Endothelial cell of umbilical vein (primary cell): Measurements from ENCODE around the gene NOL8. TPM values are rescaled to one million over a fixed set of nuclear protein-coding genes. Genes with fewer than 3 reads are reported as not detected.

ENCODE experiments used
- BruUV-seq: library from RNA; stranded (reverse); fragments of 400-500 nt; replicated peaks from 2 replicates; lab custom pipeline; 2021; lab: Mats Ljungman, UMichigan
- CTCF ChIA-PET: fragments of 300-600, 350-600 bp; sonication (Branson Sonifier 250); formaldehyde crosslinking; loops from one replicate; lab custom pipeline; 2021; ENCODE audit warnings: antibody characterized with exemption, inconsistent platforms; lab: Charles Lee
- POLR2A ChIA-PET: fragments of 300-600, 350-600 bp; sonication (Branson Sonifier 250); formaldehyde crosslinking; loops from one replicate; lab custom pipeline; 2021; ENCODE audit warnings: antibody characterized with exemption, inconsistent platforms; lab: Charles Lee
- DNase-seq: peaks from one replicate; pipeline ENCODE4 v3.0.0-alpha.2; 2011; ENCODE audit warnings: low read depth, low spot score
- FAIRE-seq: peaks from 2 replicates; lab custom pipeline; 2011; peaks lifted over from hg19 to GRCh38; lab: Jason Lieb, UNC
- H2AFZ ChIP-seq: 2 replicates; pipeline ENCODE4 v1.6.0; 2012; ENCODE audit warnings: low read depth, low read length, control low read depth, inconsistent platforms
- H3K27ac ChIP-seq: 2 replicates; pipeline ENCODE4 v1.5.1; 2011; ENCODE audit warnings: low read depth, mild to moderate bottlenecking, control low read depth, low read length, moderate library complexity; ENCODE audit not compliant: insufficient read depth
- H3K27me3 ChIP-seq, 2 experiments: 2 replicates each; pipeline versions ENCODE4 v1.6.0 to v1.6.1; 2011; ENCODE audit warnings: low read length in 2 of 2, mixed read lengths in 1 of 2; ENCODE audit not compliant: control insufficient read depth in 2 of 2, insufficient read depth in 2 of 2
- H3K36me3 ChIP-seq, 2 experiments: 2 replicates in 1 of 2; 3 replicates in 1 of 2; pipeline ENCODE4 v1.5.1; 2011; ENCODE audit warnings: low read length in 2 of 2, mild to moderate bottlenecking in 1 of 2, moderate library complexity in 1 of 2; ENCODE audit not compliant: control insufficient read depth in 2 of 2, insufficient read depth in 2 of 2; ENCODE audit errors: extremely low read depth in 1 of 2
- H3K4me1 ChIP-seq: 3 replicates; pipeline ENCODE4 v1.5.1; 2011; ENCODE audit warnings: mild to moderate bottlenecking, low read length; ENCODE audit not compliant: control insufficient read depth, insufficient read depth; ENCODE audit errors: extremely low read depth
- H3K4me2 ChIP-seq: 2 replicates; pipeline ENCODE4 v1.6.1; 2011; ENCODE audit warnings: low read length, control low read depth, mixed read lengths; ENCODE audit not compliant: insufficient read depth
- H3K4me3 ChIP-seq, 3 experiments: fragments of 200-600 bp in 1 of 3; sonication (generic), shearing (Covaris generic) in 1 of 3; replicated peaks in 1 of 3; 2 replicates each; pipeline ENCODE4 v1.5.1; 2011 to 2016; ENCODE audit warnings: control low read depth in 3 of 3, low read length in 3 of 3, mild to moderate bottlenecking in 2 of 3, inconsistent platforms in 1 of 3, low read depth in 1 of 3, moderate library complexity in 1 of 3; ENCODE audit not compliant: insufficient read depth in 1 of 3
- H3K79me2 ChIP-seq: 2 replicates; pipeline ENCODE4 v1.6.0; 2012; ENCODE audit warnings: low read length, inconsistent platforms; ENCODE audit not compliant: control insufficient read depth, insufficient read depth
- H3K9ac ChIP-seq: replicated peaks from 2 replicates; pipeline ENCODE3; 2011; ENCODE audit warnings: low read length, control low read depth; ENCODE audit not compliant: insufficient read depth; ENCODE audit errors: extremely low read depth
- H3K9me1 ChIP-seq: replicated peaks from 3 replicates; pipeline ENCODE4 v1.6.0; 2011; ENCODE audit warnings: mild to moderate bottlenecking, low read length; ENCODE audit not compliant: control insufficient read depth, insufficient read depth; ENCODE audit errors: extremely low read depth
- H3K9me3 ChIP-seq: replicated peaks from 2 replicates; pipeline ENCODE4 v1.5.1; 2012; ENCODE audit warnings: low read length, inconsistent platforms; ENCODE audit not compliant: control insufficient read depth, insufficient read depth
- H4K20me1 ChIP-seq: replicated peaks from 2 replicates; pipeline ENCODE3; 2011; ENCODE audit warnings: mild to moderate bottlenecking, low read length; ENCODE audit not compliant: control insufficient read depth, insufficient read depth; ENCODE audit errors: extremely low read depth
- CTCF ChIP-seq, 2 donors: IDR thresholded peaks; 1 replicate in 1 of 2; 2 replicates in 1 of 2; pipeline ENCODE4 v1.5.1; 2011; ENCODE audit warnings: low read length in 2 of 2, mild to moderate bottlenecking in 2 of 2, moderate library complexity in 2 of 2, control low read depth in 1 of 2, inconsistent platforms in 1 of 2, low read depth in 1 of 2; ENCODE audit not compliant: insufficient read depth in 1 of 2; ENCODE audit errors: extremely low read depth in 1 of 2
- EZH2 ChIP-seq: IDR thresholded peaks from 2 replicates; pipeline ENCODE4 v1.6.1; 2012; ENCODE audit warnings: borderline replicate concordance, low read depth, mild to moderate bottlenecking, moderate library complexity, low read length, inconsistent platforms; ENCODE audit not compliant: severe bottlenecking
- FOS ChIP-seq: IDR thresholded peaks from 2 replicates; pipeline ENCODE4 v1.6.1; 2011; ENCODE audit warnings: mild to moderate bottlenecking, low read length, moderate library complexity, borderline replicate concordance; ENCODE audit not compliant: insufficient read depth
- GATA2 ChIP-seq: IDR thresholded peaks from 2 replicates; pipeline ENCODE4 v1.7.0; 2011; ENCODE audit warnings: low read depth, mild to moderate bottlenecking, moderate library complexity, mixed read lengths, low read length; ENCODE audit not compliant: insufficient read length, insufficient read depth
- JUN ChIP-seq: IDR thresholded peaks from 2 replicates; pipeline ENCODE4 v1.6.1; 2011; ENCODE audit warnings: borderline replicate concordance, low read depth; ENCODE audit not compliant: insufficient read length, insufficient read depth
- MYC ChIP-seq: IDR thresholded peaks from one replicate; pipeline ENCODE4 v1.6.1; 2011; ENCODE audit warnings: mild to moderate bottlenecking, low read depth, low read length
- POLR2A ChIP-seq: IDR thresholded peaks from 2 replicates; pipeline ENCODE4 v1.6.1; 2012; ENCODE audit warnings: low read depth, mild to moderate bottlenecking, control low read depth, low read length
- POLR2AphosphoS5 ChIP-seq: IDR thresholded peaks from 2 replicates; pipeline ENCODE4 v1.6.1; 2012; ENCODE audit warnings: low read depth, mild to moderate bottlenecking, control low read depth, low read length, moderate library complexity; ENCODE audit not compliant: insufficient read depth
- dilution Hi-C: fragments of 300-500 bp; cut with MboI; formaldehyde crosslinking; loops from one replicate; pipeline ENCODE4 v1.15.0; 2019; ENCODE audit warnings: low sequenced_read_pairs; ENCODE audit not compliant: extremely low pct_ligation_motif_present
- intact Hi-C: fragments of 100-400 bp; cut with micrococcal nuclease; formaldehyde crosslinking; loops from one replicate; pipeline ENCODE4 v1.10.0; 2022
- polyA plus RNA-seq, 4 experiments: library from polyadenylated mRNA; depleted of rRNA in 3 of 4; stranded (reverse) in 3 of 4; unstranded in 1 of 4; fragments of >200 nt; gene quantifications; 2 replicates each; pipeline versions ENCODE4 v1.2.1 to v1.2.3, GENCODE V29; 2011 to 2012; ENCODE audit warnings: missing spikeins in 1 of 4
- total RNA-seq: library from RNA; stranded (reverse); gene quantifications from 2 replicates; pipeline ENCODE4 v1.2.3, GENCODE V29; 2021
- TF ChIP-seq, protein P1 (sequence below): IDR thresholded peaks from 2 replicates; pipeline ENCODE4 v1.6.1; 2011; ENCODE audit not compliant: insufficient read depth, insufficient read length

NOL8 gene
- total and polyA plus RNA-seq, 2 donors (not counting 3 experiments of a cell fraction or from before 2014, with no cell fraction given), result 5.6 to 41.6 TPM

DNA sequence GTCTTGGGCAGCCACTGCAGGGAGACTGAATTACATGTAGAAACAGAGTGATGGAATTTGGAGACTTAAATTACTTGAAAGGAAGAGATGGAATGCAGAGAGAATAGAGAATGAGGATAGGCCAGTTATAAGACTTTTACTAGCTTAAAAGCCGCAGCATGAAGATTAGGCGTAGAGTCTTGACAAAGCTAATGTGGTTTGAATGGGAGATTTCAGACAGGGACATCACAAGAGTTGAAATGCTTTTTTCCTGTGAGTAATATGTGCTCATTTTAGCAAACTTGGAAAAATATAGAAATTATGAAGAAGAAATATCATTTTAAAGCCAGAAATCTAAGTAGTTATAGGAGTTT is 8.1 kb upstream of the NOL8 start:
- H3K27me3 ChIP-seq, result no peaks in the 10 kb centered on the region
- CTCF ChIA-PET, result interaction anchor here (0.7 to 0.9 kb wide), 3 partner anchors 8 to 283 kb away, joined by 3 read pairs; partner anchors contain the start of gene NOL8
- no peak overlapping the region for H3K27ac ChIP-seq

More for the DNA sequence above, 8.1 kb upstream of the NOL8 start:
- H3K9me1 ChIP-seq, result no peaks in the 10 kb centered on the region
- no peaks in the 10 kb centered on the region for H3K36me3 ChIP-seq
- intact Hi-C loops, result no loop called here
- TF ChIP-seq POLR2A, result no peak
- no peak for TF ChIP-seq POLR2AphosphoS5
- no peak for TF ChIP-seq CTCF (IDR thresholded peaks at IDR 0.05; ENCODE audit: extremely low read depth in 1 of 2, insufficient read depth in 1 of 2, low read depth in 1 of 2, low read length in 2 of 2)
- TF ChIP-seq EZH2, result no peak
- no peak for TF ChIP-seq MYC
- no peak for TF ChIP-seq JUN
- no peak for TF ChIP-seq GATA2
- no peak for TF ChIP-seq FOS
- TF ChIP-seq, protein P1, sequence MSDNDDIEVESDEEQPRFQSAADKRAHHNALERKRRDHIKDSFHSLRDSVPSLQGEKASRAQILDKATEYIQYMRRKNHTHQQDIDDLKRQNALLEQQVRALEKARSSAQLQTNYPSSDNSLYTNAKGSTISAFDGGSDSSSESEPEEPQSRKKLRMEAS, result no peak
- H4K20me1 ChIP-seq, result no peaks in the 10 kb centered on the region
- H3K79me2 ChIP-seq, result no peaks in the 10 kb centered on the region
- dilution Hi-C loops, result no loop called here
- DNase-seq, result no peak
- FAIRE-seq, result no peak
- no peaks in the 10 kb centered on the region for H3K4me1 ChIP-seq
- no peak overlapping the region for H3K4me3 ChIP-seq
- no peak overlapping the region for H3K4me2 ChIP-seq
- H3K9ac ChIP-seq, result no peak overlapping the region
- BruUV-seq, result no TSS peak
- H2AFZ ChIP-seq, result no peak overlapping the region
- H3K9me3 ChIP-seq, result no peaks in the 10 kb centered on the region
- POLR2A ChIA-PET, result no interaction called here
